Epidermal melanocyte (primary cell): ENCODE results near the gene KCNJ6.
"Not testable (repeated sequence)": the region's sequence is repeated elsewhere in the genome, so short reads cannot be mapped to it uniquely, and the experiment has no call there.

Source experiments
- DNase-seq: peaks from one replicate; pipeline ENCODE4 v3.0.0; 2011; ENCODE audit warnings: low spot score; ENCODE audit not compliant: insufficient read length

KCNJ6 gene

GRCh38 chr21:37654596-37654995 is 261.7 kb downstream of the KCNJ6 start:
- DNase-seq: no peak

- DNase-seq: no peak
Observed at GRCh38 chr21:37653201-37653600, 263.1 kb downstream of the KCNJ6 start.

- no peak for DNase-seq
Observed at GRCh38 chr21:37647781-37648180, 268.5 kb downstream of the KCNJ6 start.

GRCh38 chr21:37646761-37647160 is 269.5 kb downstream of the KCNJ6 start:
- not testable (repeated sequence) for DNase-seq

GRCh38 chr21:37645848-37646247 is 270.4 kb downstream of the KCNJ6 start:
- no peak for DNase-seq

GRCh38 chr21:37644636-37645035 is 271.6 kb downstream of the KCNJ6 start:
- no peak for DNase-seq

GRCh38 chr21:37643862-37644261 is 272.4 kb downstream of the KCNJ6 start:
- DNase-seq: not testable (repeated sequence)

GRCh38 chr21:37642493-37642892 is 273.8 kb downstream of the KCNJ6 start:
- no peak for DNase-seq

- no peak for DNase-seq
Observed at GRCh38 chr21:37639756-37640155, 276.5 kb downstream of the KCNJ6 start.

GRCh38 chr21:37636152-37636860 is 280.0 kb downstream of the KCNJ6 start:
- no peak for DNase-seq

GRCh38 chr21:37631319-37632117 is 284.7 kb downstream of the KCNJ6 start:
- DNase-seq: no peak

- no peak for DNase-seq
Observed at GRCh38 chr21:37630872-37631271, 285.4 kb downstream of the KCNJ6 start.

GRCh38 chr21:37628362-37628761 is 287.9 kb downstream of the KCNJ6 start:
- DNase-seq: no peak

- no peak for DNase-seq
Observed at GRCh38 chr21:37627561-37627960, 288.7 kb downstream of the KCNJ6 start.

- no peak for DNase-seq
Observed at GRCh38 chr21:37627074-37627473, 289.2 kb downstream of the KCNJ6 start.

- no peak for DNase-seq
Observed at GRCh38 chr21:37626320-37626719, 289.9 kb downstream of the KCNJ6 start.

GRCh38 chr21:37623689-37624088 is 292.6 kb downstream of the KCNJ6 start:
- DNase-seq: no peak

GRCh38 chr21:37623183-37623582 is 293.1 kb downstream of the KCNJ6 start:
- no peak for DNase-seq

GRCh38 chr21:37622755-37623154 is 293.5 kb downstream of the KCNJ6 start:
- no peak for DNase-seq

- no peak for DNase-seq
Observed at GRCh38 chr21:37620401-37620800, 295.9 kb downstream of the KCNJ6 start.

- DNase-seq: no peak
Observed at GRCh38 chr21:37619464-37619974, 296.7 kb downstream of the KCNJ6 start.

- DNase-seq: no peak
Observed at GRCh38 chr21:37618081-37618480, 298.2 kb downstream of the KCNJ6 start.

- DNase-seq: no peak
Observed at GRCh38 chr21:37615962-37616361, 300.3 kb downstream of the KCNJ6 start.
